ENCODE data around the gene ARL4D.

ARL4D gene

DNA sequence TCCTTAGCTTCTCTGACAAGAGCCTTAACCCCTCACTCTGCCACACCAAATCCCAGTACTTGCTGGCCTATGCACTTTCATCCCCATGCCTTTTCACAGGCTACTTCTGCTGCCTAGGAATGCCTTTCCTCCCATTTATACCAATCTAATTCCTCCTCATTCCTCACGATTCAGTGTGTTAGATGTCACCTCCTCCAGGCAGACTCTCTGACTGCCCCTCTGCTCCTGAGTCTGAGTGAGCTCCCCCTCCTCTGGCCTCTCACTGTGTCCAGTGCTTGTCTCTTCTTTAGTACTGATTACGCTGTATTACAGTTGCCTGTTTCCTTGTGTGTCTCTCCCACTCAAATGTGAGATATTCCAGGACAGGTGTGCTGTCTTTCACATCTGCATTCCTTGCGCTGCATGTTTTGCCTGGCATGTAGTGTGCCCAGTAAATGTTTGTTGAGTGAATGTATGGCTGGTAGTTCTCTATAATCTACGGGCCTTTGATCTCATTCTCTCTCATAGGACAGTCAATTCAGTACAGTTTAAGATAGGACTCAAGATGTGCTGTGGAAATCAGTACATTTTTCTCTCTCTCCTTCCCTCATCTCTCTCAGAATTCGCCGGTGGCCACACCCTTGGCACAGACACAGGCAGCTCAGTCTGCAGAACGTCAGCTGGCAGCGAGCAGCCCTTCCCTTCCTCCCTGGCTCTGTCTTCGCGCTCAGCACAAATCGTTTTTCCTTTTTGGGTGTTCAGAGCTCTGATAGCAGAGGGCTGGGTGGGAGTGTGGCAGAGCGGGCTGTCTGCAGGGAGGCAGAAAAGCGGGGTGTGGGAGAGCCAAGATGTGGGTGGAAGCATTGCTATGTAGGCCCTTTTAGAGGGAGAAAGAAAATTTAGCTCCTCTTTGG, 18.5 kb downstream of the ARL4D start:
- TF ChIP-seq, protein P1, sequence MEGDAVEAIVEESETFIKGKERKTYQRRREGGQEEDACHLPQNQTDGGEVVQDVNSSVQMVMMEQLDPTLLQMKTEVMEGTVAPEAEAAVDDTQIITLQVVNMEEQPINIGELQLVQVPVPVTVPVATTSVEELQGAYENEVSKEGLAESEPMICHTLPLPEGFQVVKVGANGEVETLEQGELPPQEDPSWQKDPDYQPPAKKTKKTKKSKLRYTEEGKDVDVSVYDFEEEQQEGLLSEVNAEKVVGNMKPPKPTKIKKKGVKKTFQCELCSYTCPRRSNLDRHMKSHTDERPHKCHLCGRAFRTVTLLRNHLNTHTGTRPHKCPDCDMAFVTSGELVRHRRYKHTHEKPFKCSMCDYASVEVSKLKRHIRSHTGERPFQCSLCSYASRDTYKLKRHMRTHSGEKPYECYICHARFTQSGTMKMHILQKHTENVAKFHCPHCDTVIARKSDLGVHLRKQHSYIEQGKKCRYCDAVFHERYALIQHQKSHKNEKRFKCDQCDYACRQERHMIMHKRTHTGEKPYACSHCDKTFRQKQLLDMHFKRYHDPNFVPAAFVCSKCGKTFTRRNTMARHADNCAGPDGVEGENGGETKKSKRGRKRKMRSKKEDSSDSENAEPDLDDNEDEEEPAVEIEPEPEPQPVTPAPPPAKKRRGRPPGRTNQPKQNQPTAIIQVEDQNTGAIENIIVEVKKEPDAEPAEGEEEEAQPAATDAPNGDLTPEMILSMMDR (IDR thresholded peaks at IDR 0.05): no peak

DNA sequence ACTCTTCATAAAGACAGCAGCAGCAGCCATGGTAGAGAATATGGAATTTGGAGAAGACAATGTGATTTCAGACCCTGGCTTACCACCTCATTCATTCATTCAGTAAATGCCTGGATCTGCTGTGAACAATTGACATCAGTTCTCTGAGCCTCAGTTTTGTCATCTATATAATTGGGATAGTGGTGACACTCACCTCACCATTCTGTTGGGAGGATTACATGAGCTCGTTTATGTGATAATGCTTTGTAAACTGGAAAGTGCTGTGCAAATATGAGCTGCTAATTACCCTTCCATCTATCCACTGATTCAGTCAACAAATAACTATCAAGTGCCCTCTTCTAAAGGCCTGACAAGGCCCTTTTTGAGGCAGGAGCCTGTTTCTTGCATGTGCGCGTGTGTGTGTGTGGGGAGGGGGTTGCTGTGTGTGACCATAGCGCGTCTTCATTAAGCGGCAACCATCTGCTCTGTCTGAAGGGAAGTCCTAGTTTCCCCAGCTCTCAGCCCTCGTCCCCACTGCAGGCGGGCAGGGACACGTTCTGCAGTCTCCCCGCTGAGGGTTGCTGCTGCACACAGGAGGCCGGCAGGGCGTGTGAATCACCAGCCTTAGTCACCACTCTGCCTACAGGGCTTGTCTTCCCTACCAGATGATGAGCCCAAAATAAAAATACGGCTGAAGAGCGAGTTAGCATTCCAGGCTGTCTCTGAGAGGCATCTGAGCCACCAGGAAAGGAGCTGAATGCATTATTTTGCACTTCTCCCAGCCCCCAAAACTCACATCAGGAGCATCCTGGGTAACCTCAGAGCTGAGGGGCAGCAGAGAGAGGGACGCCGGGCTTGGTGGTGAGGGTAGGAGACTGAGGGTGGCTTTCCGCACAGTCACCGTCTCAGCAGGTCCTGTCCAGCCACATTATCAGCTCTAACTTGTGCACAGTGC, 19.9 kb downstream of the ARL4D start:
- TF ChIP-seq, protein P1 (IDR thresholded peaks at IDR 0.05): no peak

DNA sequence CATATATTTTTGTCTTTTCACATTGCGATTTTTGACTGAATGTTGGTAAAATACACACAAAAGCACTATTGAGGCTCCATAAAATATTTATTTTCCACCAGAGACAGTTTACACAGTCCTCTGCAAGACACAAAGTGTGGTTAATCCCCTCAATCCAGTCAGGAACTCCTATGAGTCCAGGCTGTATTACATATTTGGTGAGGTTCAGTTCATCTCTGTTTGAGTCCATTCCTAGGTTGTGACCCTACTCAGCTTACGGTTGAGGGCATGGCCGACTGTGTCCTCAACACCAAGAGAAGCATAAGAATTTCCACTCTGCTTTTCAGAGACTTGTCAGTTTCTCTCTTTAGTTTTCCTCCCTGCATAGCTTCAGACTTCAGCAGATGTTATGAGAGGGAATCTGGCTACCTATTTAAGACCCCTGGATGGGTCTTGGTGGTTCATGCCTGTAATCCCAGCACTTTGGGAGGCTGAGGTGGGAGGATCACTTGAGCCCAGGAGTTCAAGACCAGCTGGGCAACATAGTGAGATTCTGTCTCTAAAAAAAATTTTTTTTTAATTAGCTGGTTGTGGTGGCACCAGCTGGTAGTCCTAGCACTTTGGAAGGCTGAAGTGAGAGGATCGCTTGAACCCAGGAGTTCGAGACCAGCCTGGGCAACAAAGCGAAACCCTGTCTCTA, 25.1 kb downstream of the ARL4D start:
- TF ChIP-seq, protein P1 (IDR thresholded peaks at IDR 0.05): no peak

DNA sequence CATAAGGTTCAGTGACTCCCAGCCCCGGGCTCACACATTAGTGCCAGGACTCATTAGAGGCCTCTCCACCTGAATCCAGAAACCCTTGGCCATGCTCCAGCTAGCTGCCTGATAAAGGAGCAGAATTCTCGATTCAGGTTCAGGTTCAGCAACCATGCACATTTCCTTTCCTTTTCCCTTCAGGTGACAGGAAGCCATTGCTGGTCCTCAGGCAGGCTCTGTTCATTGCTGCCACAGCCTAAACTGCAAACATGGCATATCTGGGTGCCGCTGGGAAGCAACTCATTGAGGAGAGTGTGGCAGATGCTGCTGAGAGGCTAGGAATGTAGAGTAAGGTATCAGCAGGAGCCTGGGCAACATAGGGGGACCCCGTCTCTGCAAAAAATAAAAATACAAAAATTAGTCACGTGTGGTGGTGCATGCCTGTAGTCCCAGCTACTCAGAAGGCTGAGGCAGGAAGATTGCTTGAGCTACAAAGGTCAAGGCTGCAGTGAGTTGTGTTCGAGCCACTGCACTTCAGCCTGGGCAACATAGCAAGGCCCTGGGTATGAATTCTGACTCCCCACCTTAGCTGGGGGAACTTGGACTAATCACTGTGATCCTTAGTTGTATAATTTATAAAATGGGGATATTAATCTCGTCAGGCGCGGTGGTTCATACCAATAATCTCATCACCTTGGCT, 28.7 kb downstream of the ARL4D start:
- TF ChIP-seq, protein P1 (IDR thresholded peaks at IDR 0.05): no peak

DNA sequence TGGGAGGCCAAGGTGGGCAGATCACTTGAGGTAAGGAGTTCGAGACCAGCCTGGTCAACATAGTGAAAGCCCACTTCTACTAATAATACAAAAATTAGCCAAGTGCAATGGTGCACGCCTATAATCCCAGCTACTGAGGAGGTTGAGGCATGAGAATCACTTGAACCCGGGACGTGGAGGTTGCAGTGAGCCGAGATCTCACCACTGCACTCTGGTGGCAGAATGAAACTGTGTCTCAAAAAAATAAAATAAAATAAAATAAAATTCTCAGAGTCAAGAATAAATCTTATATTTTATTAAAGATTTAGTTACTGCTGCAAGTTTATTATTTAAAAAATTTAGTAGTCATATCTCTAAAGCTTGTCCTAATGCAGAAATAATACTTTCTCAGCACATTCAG, 29.7 kb downstream of the ARL4D start:
- TF ChIP-seq, protein P1 (IDR thresholded peaks at IDR 0.05): no peak; the same call in 1 of the 2 replicates

DNA sequence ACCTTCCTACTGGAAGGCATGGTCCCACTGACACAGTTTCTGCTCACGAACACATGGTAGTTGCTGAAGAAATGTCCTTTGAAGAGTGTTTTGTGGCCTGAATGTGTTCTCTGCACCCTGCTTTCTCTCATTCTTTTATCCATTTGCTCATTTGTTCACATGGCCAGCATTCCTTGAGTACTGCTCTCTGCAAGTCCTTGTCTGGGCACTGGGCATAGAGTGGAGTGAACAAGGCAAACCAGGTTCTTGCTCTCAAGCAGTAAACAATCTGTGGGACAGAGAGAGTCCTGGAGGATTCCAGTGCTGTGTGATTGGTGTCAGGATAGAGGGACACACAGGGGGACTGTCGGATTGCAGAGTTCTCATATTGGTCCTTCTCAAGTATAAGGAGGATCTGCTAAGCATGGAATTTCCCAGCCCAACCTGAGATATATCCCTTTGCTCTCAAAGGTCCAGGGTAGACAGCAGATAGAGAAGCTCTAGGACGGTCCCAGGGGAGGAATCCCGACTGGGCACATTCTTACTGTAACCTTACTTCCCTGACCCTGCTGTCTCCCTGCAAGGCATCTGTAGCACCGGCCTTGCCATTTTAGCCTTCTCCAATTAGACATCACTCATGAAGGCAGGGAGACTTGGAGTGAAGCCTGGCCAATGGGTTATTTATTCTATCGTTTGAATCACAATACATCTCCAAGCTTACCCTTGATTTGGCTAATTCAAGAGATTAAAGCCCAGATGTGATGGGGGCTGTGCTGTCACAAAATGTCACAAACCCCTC, 32.3 kb downstream of the ARL4D start:
- TF ChIP-seq, protein P1 (IDR thresholded peaks at IDR 0.05): no peak

Measured in LNCAP (cell line).